HepG2 (cell line): ENCODE results near the gene SLC22A23. TPM values are rescaled to one million over a fixed set of nuclear protein-coding genes. Genes with fewer than 3 reads are reported as not detected.

Experiments used
- ELF3 ChIP-seq: IDR thresholded peaks from 2 replicates; pipeline ENCODE4 v1.6.1; 2016; ENCODE audit warnings: missing genetic modification reagents, missing compliant biosample characterization
- FIP1L1 ChIP-seq: fragments of 200-400 bp; formaldehyde crosslinking; IDR thresholded peaks from 2 replicates; pipeline ENCODE4 v1.6.1; 2018; ENCODE audit warnings: low read depth, mild to moderate bottlenecking, low read length, moderate library complexity, borderline replicate concordance; ENCODE audit not compliant: insufficient read depth
- GATAD2A ChIP-seq: IDR thresholded peaks from 2 replicates; pipeline ENCODE4 v1.6.1; 2016
- JUN ChIP-seq: sonication (generic); formaldehyde crosslinking; IDR thresholded peaks from 2 replicates; pipeline ENCODE4 v1.4.0; 2020; ENCODE audit warnings: mild to moderate bottlenecking, missing genetic modification reagents
- MTA1 ChIP-seq: sonication (generic); formaldehyde crosslinking; IDR thresholded peaks from 2 replicates; pipeline ENCODE4 v1.4.0; 2020; ENCODE audit warnings: missing genetic modification reagents, mild to moderate bottlenecking, borderline replicate concordance
- MTA3 ChIP-seq: sonication (generic); formaldehyde crosslinking; IDR thresholded peaks from 2 replicates; pipeline ENCODE4 v1.4.0; 2020; ENCODE audit warnings: missing genetic modification reagents
- NFKBIZ ChIP-seq: IDR thresholded peaks from 2 replicates; pipeline ENCODE4 v1.6.1; 2018; ENCODE audit warnings: missing genetic modification reagents, missing compliant biosample characterization
- PAX8 ChIP-seq: sonication (generic); formaldehyde crosslinking; IDR thresholded peaks from 2 replicates; pipeline ENCODE4 v1.8.0; 2022; ENCODE audit warnings: mild to moderate bottlenecking, missing genetic modification reagents, borderline replicate concordance
- SNAI1 ChIP-seq: sonication (generic); formaldehyde crosslinking; IDR thresholded peaks from 2 replicates; pipeline ENCODE4 v1.5.0; 2020; ENCODE audit warnings: mild to moderate bottlenecking, missing genetic modification reagents, borderline replicate concordance
- XBP1 ChIP-seq: sonication (generic); formaldehyde crosslinking; IDR thresholded peaks from 2 replicates; pipeline ENCODE4 v1.5.0; 2020; ENCODE audit warnings: missing genetic modification reagents
- ZBTB7A ChIP-seq: sonication (generic); formaldehyde crosslinking; IDR thresholded peaks from 2 replicates; pipeline ENCODE4 v1.8.0; 2022; ENCODE audit warnings: mild to moderate bottlenecking, missing genetic modification reagents
- ZNF546 ChIP-seq: sonication (generic); formaldehyde crosslinking; conservative IDR thresholded peaks from 2 replicates; pipeline ENCODE4 v1.8.1; 2023; ENCODE audit warnings: mild to moderate bottlenecking, missing genetic modification reagents
- ZSCAN25 ChIP-seq: sonication (generic); formaldehyde crosslinking; IDR thresholded peaks from 2 replicates; pipeline ENCODE4 v1.8.0; 2022; ENCODE audit warnings: mild to moderate bottlenecking, missing genetic modification reagents
- ZSCAN30 ChIP-seq: sonication (generic); formaldehyde crosslinking; IDR thresholded peaks from 2 replicates; pipeline ENCODE4 v1.5.0; 2020; ENCODE audit warnings: mild to moderate bottlenecking, missing genetic modification reagents
- polyA plus RNA-seq, 8 experiments: library from polyadenylated mRNA; depleted of rRNA in 3 of 8; stranded (reverse) in 7 of 8; unstranded in 1 of 8; fragments of >200 nt; fragmentation: Illumina TruSeq in 4 of 8; extraction: Trizol in 4 of 8; gene quantifications; 2 replicates each; pipeline versions ENCODE4 v1.2.1 to v1.2.3, GENCODE V29; 2011 to 2016; ENCODE audit warnings: low read depth in 4 of 8, missing spikeins in 1 of 8, mixed read lengths in 1 of 8; ENCODE audit not compliant: insufficient read depth in 1 of 8
- total RNA-seq, 5 experiments: library from RNA; depleted of rRNA; stranded (reverse); fragments of >200 nt; fragmentation: Illumina TruSeq; extraction: Trizol; gene quantifications; 2 replicates each; pipeline ENCODE4 v1.2.3, GENCODE V29; 2016; ENCODE audit warnings: low read depth in 1 of 5
- TF ChIP-seq, protein P1 (sequence below): sonication (generic); formaldehyde crosslinking; IDR thresholded peaks from 2 replicates; pipeline ENCODE4 v1.4.0; 2020; ENCODE audit warnings: low read depth, mild to moderate bottlenecking, missing genetic modification reagents
- TF ChIP-seq, protein P2 (sequence below): IDR thresholded peaks from 2 replicates; pipeline ENCODE4 v1.6.1; 2016; ENCODE audit warnings: low read depth, control low read depth
- TF ChIP-seq, protein P3 (sequence below): sonication (generic); formaldehyde crosslinking; IDR thresholded peaks from 2 replicates; pipeline ENCODE4 v1.9.0; 2022; ENCODE audit warnings: missing genetic modification reagents, mild to moderate bottlenecking, borderline replicate concordance
- TF ChIP-seq, protein P4 (sequence below): IDR thresholded peaks from 2 replicates; pipeline ENCODE4 v1.6.1; 2016; ENCODE audit warnings: low read depth, borderline replicate concordance
- TF ChIP-seq, protein P5 (sequence below): sonication (generic); formaldehyde crosslinking; conservative IDR thresholded peaks from 2 replicates; pipeline ENCODE4 v1.8.0; 2022; ENCODE audit warnings: missing genetic modification reagents
- TF ChIP-seq, protein P6 (sequence below): sonication (generic); formaldehyde crosslinking; IDR thresholded peaks from 2 replicates; pipeline ENCODE4 v1.8.0; 2022; ENCODE audit warnings: low read depth, missing genetic modification reagents
- TF ChIP-seq, protein P7 (sequence below): sonication (generic); formaldehyde crosslinking; IDR thresholded peaks from 2 replicates; pipeline ENCODE4 v1.4.0; 2020; ENCODE audit warnings: missing genetic modification reagents

Gene SLC22A23
- total and polyA plus RNA-seq, 2 of the 13 experiments (the other 11 are each of a cell fraction or from before 2014, with no cell fraction given), result 11.8 to 17.5 TPM

DNA sequence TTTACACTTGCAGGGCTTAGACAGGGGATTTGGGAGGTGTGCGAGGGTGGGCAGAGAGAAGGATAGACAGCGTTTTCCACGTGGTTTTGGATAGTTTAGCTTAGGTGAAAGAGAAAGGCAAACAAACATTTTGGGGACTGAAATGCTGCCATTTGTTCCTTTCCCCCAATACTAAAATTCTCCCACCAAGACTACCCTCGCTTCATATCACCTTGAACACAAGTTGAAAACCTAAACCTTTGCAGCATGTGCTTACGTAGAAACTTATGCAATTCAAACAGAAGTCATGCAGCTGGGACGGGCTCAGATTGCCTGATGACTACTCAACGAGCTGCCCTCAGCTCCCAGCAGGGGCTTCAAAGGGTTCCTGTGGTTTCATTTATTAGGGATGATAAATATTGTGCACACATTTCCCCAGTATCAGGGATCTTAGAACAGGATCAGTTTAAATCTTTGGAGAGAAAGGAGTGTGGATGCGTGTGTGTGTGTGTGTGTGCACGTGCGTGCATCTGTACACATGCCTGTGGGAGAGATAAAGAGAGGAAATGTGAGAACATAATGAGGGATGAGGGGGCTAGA, 77.3 kb downstream of the SLC22A23 start (continued):
- TF ChIP-seq SNAI1 (0 out of 2 replicates have a peak, but pooled peaks have one; percentile 81), JUN (no peak), PAX8 (CRISPR knock-in tag) (no peak), ZSCAN30 (no peak), ZBTB7A (CRISPR knock-in tag) (peak; percentile 60; the same call in 1 of the 2 replicates), ELF3 (CRISPR knock-in tag) (no peak), GATAD2A (CRISPR knock-in tag) (peak; percentile 82), ZSCAN25 (CRISPR knock-in tag) (no peak), ZNF546 (CRISPR knock-in tag) (no peak), MTA3 (CRISPR knock-in tag) (no peak), MTA1 (CRISPR knock-in tag) (no peak), FIP1L1 (no peak), NFKBIZ (no peak), XBP1 (no peak)
- TF ChIP-seq, protein P1, sequence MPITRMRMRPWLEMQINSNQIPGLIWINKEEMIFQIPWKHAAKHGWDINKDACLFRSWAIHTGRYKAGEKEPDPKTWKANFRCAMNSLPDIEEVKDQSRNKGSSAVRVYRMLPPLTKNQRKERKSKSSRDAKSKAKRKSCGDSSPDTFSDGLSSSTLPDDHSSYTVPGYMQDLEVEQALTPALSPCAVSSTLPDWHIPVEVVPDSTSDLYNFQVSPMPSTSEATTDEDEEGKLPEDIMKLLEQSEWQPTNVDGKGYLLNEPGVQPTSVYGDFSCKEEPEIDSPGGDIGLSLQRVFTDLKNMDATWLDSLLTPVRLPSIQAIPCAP (CRISPR knock-in tag), result no peak
- TF ChIP-seq, protein P2, sequence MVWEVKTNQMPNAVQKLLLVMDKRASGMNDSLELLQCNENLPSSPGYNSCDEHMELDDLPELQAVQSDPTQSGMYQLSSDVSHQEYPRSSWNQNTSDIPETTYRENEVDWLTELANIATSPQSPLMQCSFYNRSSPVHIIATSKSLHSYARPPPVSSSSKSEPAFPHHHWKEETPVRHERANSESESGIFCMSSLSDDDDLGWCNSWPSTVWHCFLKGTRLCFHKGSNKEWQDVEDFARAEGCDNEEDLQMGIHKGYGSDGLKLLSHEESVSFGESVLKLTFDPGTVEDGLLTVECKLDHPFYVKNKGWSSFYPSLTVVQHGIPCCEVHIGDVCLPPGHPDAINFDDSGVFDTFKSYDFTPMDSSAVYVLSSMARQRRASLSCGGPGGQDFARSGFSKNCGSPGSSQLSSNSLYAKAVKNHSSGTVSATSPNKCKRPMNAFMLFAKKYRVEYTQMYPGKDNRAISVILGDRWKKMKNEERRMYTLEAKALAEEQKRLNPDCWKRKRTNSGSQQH (CRISPR knock-in tag), result no peak
- TF ChIP-seq, protein P3, sequence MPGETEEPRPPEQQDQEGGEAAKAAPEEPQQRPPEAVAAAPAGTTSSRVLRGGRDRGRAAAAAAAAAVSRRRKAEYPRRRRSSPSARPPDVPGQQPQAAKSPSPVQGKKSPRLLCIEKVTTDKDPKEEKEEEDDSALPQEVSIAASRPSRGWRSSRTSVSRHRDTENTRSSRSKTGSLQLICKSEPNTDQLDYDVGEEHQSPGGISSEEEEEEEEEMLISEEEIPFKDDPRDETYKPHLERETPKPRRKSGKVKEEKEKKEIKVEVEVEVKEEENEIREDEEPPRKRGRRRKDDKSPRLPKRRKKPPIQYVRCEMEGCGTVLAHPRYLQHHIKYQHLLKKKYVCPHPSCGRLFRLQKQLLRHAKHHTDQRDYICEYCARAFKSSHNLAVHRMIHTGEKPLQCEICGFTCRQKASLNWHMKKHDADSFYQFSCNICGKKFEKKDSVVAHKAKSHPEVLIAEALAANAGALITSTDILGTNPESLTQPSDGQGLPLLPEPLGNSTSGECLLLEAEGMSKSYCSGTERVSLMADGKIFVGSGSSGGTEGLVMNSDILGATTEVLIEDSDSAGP (CRISPR knock-in tag), result no peak
- TF ChIP-seq, protein P4, sequence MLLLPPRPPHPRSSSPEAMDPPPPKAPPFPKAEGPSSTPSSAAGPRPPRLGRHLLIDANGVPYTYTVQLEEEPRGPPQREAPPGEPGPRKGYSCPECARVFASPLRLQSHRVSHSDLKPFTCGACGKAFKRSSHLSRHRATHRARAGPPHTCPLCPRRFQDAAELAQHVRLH, result no peak; the same call in 1 of the 2 replicates
- TF ChIP-seq, protein P5, sequence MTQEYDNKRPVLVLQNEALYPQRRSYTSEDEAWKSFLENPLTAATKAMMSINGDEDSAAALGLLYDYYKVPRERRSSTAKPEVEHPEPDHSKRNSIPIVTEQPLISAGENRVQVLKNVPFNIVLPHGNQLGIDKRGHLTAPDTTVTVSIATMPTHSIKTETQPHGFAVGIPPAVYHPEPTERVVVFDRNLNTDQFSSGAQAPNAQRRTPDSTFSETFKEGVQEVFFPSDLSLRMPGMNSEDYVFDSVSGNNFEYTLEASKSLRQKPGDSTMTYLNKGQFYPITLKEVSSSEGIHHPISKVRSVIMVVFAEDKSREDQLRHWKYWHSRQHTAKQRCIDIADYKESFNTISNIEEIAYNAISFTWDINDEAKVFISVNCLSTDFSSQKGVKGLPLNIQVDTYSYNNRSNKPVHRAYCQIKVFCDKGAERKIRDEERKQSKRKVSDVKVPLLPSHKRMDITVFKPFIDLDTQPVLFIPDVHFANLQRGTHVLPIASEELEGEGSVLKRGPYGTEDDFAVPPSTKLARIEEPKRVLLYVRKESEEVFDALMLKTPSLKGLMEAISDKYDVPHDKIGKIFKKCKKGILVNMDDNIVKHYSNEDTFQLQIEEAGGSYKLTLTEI (CRISPR knock-in tag), result no peak
- TF ChIP-seq, protein P6, sequence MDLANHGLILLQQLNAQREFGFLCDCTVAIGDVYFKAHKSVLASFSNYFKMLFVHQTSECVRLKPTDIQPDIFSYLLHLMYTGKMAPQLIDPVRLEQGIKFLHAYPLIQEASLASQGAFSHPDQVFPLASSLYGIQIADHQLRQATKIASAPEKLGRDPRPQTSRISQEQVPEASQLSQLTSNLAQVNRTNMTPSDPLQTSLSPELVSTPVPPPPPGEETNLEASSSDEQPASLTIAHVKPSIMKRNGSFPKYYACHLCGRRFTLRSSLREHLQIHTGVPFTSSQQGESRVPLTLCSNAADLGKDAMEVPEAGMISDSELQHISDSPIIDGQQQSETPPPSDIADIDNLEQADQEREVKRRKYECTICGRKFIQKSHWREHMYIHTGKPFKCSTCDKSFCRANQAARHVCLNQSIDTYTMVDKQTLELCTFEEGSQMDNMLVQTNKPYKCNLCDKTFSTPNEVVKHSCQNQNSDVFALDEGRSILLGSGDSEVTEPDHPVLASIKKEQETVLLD (CRISPR knock-in tag), result no peak
- TF ChIP-seq, protein P7, sequence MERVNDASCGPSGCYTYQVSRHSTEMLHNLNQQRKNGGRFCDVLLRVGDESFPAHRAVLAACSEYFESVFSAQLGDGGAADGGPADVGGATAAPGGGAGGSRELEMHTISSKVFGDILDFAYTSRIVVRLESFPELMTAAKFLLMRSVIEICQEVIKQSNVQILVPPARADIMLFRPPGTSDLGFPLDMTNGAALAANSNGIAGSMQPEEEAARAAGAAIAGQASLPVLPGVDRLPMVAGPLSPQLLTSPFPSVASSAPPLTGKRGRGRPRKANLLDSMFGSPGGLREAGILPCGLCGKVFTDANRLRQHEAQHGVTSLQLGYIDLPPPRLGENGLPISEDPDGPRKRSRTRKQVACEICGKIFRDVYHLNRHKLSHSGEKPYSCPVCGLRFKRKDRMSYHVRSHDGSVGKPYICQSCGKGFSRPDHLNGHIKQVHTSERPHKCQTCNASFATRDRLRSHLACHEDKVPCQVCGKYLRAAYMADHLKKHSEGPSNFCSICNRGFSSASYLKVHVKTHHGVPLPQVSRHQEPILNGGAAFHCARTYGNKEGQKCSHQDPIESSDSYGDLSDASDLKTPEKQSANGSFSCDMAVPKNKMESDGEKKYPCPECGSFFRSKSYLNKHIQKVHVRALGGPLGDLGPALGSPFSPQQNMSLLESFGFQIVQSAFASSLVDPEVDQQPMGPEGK, result peak; percentile 22; the same call in 1 of the 2 replicates
